SW 1271 (cell line): ENCODE data around the gene RELN.
"Not testable (repeated sequence)": the region's sequence is repeated elsewhere in the genome, so short reads cannot be mapped to it uniquely, and the experiment has no call there.

Source experiments
- DNase-seq, 2 experiments: peaks; one replicate each; lab custom pipeline; 2025; lab: John Stamatoyannopoulos, UW

Gene RELN

GRCh38 chr7:103843689-103844480 lies 145.6 kb downstream of the RELN start:
- no peak for DNase-seq

- no peak for DNase-seq
These were observed 156.1 kb downstream of the RELN start for GRCh38 chr7:103833401-103833800.

- no peak for DNase-seq
These were observed 157.0 kb downstream of the RELN start for GRCh38 chr7:103832438-103832837.

- DNase-seq = no peak
These were observed 165.2 kb downstream of the RELN start for GRCh38 chr7:103824251-103824650.

- DNase-seq = no peak
These were observed 166.4 kb downstream of the RELN start for GRCh38 chr7:103823084-103823483.

- DNase-seq = no peak
These were observed 168.4 kb downstream of the RELN start for GRCh38 chr7:103821092-103821491.

GRCh38 chr7:103815972-103816371 lies 173.5 kb downstream of the RELN start:
- not testable (repeated sequence) for DNase-seq

- no peak for DNase-seq
These were observed 175.5 kb downstream of the RELN start for GRCh38 chr7:103813970-103814369.

- no peak for DNase-seq
These were observed 177.5 kb downstream of the RELN start for GRCh38 chr7:103811997-103812396.

- DNase-seq = no peak
These were observed 178.2 kb downstream of the RELN start for GRCh38 chr7:103811290-103811689.

- DNase-seq = no peak
These were observed 179.2 kb downstream of the RELN start for GRCh38 chr7:103810112-103810744.

- no peak for DNase-seq
These were observed 180.0 kb downstream of the RELN start for GRCh38 chr7:103809229-103809994.

- DNase-seq = no peak
These were observed 184.1 kb downstream of the RELN start for GRCh38 chr7:103805346-103805745.

GRCh38 chr7:103803631-103804030 lies 185.8 kb downstream of the RELN start:
- no peak for DNase-seq

- no peak for DNase-seq
These were observed 190.2 kb downstream of the RELN start for GRCh38 chr7:103799298-103799697.

- DNase-seq = no peak
These were observed 191.7 kb downstream of the RELN start for GRCh38 chr7:103797647-103798307.

- DNase-seq = no peak
These were observed 193.0 kb downstream of the RELN start for GRCh38 chr7:103796327-103796962.

GRCh38 chr7:103795787-103796186 lies 193.7 kb downstream of the RELN start:
- DNase-seq = no peak

GRCh38 chr7:103795107-103795506 lies 194.4 kb downstream of the RELN start:
- DNase-seq = no peak

- no peak for DNase-seq
These were observed 195.0 kb downstream of the RELN start for GRCh38 chr7:103794424-103794823.

- DNase-seq = no peak
These were observed 195.8 kb downstream of the RELN start for GRCh38 chr7:103793614-103794013.

- DNase-seq = no peak
These were observed 197.6 kb downstream of the RELN start for GRCh38 chr7:103791894-103792293.
